ENCODE data around the gene GJB1. TPM values are rescaled to one million over a fixed set of nuclear protein-coding genes. Genes with fewer than 3 reads are reported as not detected.

The GJB1 gene
- total and polyA plus RNA-seq, 2 experiments from 2014 or later, result 0.14 TPM; not detected in 1

- H3K27me3 ChIP-seq (ENCODE audit: insufficient read depth), result no peaks in the 10 kb centered on the region
- Mint-ChIP-seq H3K36me3 (ENCODE audit: low read depth) (peaks cover 12% of the 10 kb centered on the region), H3K4me1 (0 out of 3 replicates have a peak, but pooled peaks cover 3% of the 10 kb centered on the region), H3K9me3 (no peaks in the 10 kb centered on the region; the same call in 2 of the 3 replicates), H3K27ac (no peak overlapping the region), H3K4me3 (no peak overlapping the region), H3K27me3 (ENCODE audit: insufficient read depth, low read depth, poor library complexity) (peaks cover 6% of the 10 kb centered on the region)
- no peak overlapping the region for H2AFZ ChIP-seq
- no peak for DNase-seq (ENCODE audit: low spot score)
- H3K36me3 ChIP-seq (ENCODE audit: insufficient read depth), result no peaks in the 10 kb centered on the region
- H3K4me3 ChIP-seq, result no peak overlapping the region
- no peaks in the 10 kb centered on the region for H3K79me2 ChIP-seq (replicated peaks; ENCODE audit: insufficient read depth)
- ATAC-seq, result no peak
- H3K27ac ChIP-seq (ENCODE audit: low read depth), result no peak overlapping the region
- H3K4me2 ChIP-seq, result no peak overlapping the region
- no peak for TF ChIP-seq POLR2AphosphoS5 (IDR thresholded peaks at IDR 0.05; ENCODE audit: low read depth)
- no peak for TF ChIP-seq ETS1 (IDR thresholded peaks at IDR 0.05)
- TF ChIP-seq ZNF462 (CRISPR knock-in tag; IDR thresholded peaks at IDR 0.05), result no peak
- no peak for TF ChIP-seq JUNB (IDR thresholded peaks at IDR 0.05; ENCODE audit: unreplicated experiment)
- no peaks in the 10 kb centered on the region for H4K20me1 ChIP-seq (replicated peaks; ENCODE audit: insufficient read depth)
- no peaks in the 10 kb centered on the region for H3F3A ChIP-seq (replicated peaks; ENCODE audit: low read depth)
- no peaks in the 10 kb centered on the region for H3K9me2 ChIP-seq (ENCODE audit: insufficient read depth)
- H3K4me1 ChIP-seq (ENCODE audit: insufficient read depth), result no peaks in the 10 kb centered on the region
These were observed 12.5 kb downstream of the GJB1 start for GRCh38 chrX:71235482-71235881.

GRCh38 chrX:71236836-71237235 lies 13.8 kb downstream of the GJB1 start:
- Histone ChIP-seq H4K20me1 (replicated peaks; ENCODE audit: insufficient read depth) (no peaks in the 10 kb centered on the region), H2AFZ (no peak overlapping the region), H3K27me3 (ENCODE audit: insufficient read depth) (no peaks in the 10 kb centered on the region), H3K4me1 (ENCODE audit: insufficient read depth) (no peaks in the 10 kb centered on the region), H3K27ac (ENCODE audit: low read depth) (no peak overlapping the region), H3K4me2 (no peak overlapping the region), H3F3A (replicated peaks; ENCODE audit: low read depth) (no peaks in the 10 kb centered on the region), H3K4me3 (no peak overlapping the region), H3K79me2 (replicated peaks; ENCODE audit: insufficient read depth) (no peaks in the 10 kb centered on the region), H3K36me3 (ENCODE audit: insufficient read depth) (no peaks in the 10 kb centered on the region), H3K9me2 (ENCODE audit: insufficient read depth) (no peaks in the 10 kb centered on the region)
- no peaks in the 10 kb centered on the region for H3K4me1 Mint-ChIP-seq
- no peak overlapping the region for H3K4me3 Mint-ChIP-seq
- H3K36me3 Mint-ChIP-seq (ENCODE audit: low read depth), result peaks cover 25% of the 10 kb centered on the region
- no peaks in the 10 kb centered on the region for H3K9me3 Mint-ChIP-seq
- H3K27me3 Mint-ChIP-seq (ENCODE audit: insufficient read depth, low read depth, poor library complexity), result peaks cover 6% of the 10 kb centered on the region
- DNase-seq (ENCODE audit: low spot score) (no peak), ATAC-seq (no peak)
- no peak overlapping the region for H3K27ac Mint-ChIP-seq
- TF ChIP-seq CTCF (conservative IDR thresholded peaks at IDR 0.05; ENCODE audit: low read depth in 2 of 2) (no peak), REST (IDR thresholded peaks at IDR 0.05; ENCODE audit: unreplicated experiment) (no peak)
